Adrenal gland (tissue), 12 donors: ENCODE results near the gene TMEM129. TPM values are rescaled to one million over a fixed set of nuclear protein-coding genes. Genes with fewer than 3 reads are reported as not detected.

ENCODE experiments used
- DNase-seq, 7 donors: peaks; one replicate each; pipeline ENCODE4 v3.0.0-alpha.2; 2019 to 2020
- H3K27ac ChIP-seq, 5 donors: fragments of 200-600 bp; sonication (generic) in 4 of 5; 1 replicate in 3 of 5; 2 replicates in 2 of 5; pipeline versions ENCODE4 v1.5.1 to v1.8.0; 2016 to 2020; ENCODE audit warnings: mild to moderate bottlenecking in 1 of 5
- H3K27me3 ChIP-seq: fragments of 200-600 bp; 2 replicates; pipeline ENCODE4 v1.8.0; 2021
- H3K36me3 ChIP-seq, 2 donors: fragments of 200-600 bp; replicated peaks in 1 of 2; 1 replicate in 1 of 2; 2 replicates in 1 of 2; pipeline versions ENCODE4 v1.5.1 to v1.8.0; 2018 to 2022
- H3K4me1 ChIP-seq, 2 donors: fragments of 200-600 bp; replicated peaks in 1 of 2; 1 replicate in 1 of 2; 2 replicates in 1 of 2; pipeline versions ENCODE4 v1.5.1 to v1.8.0; 2018 to 2021
- H3K4me3 ChIP-seq, 4 donors: fragments of 200-600 bp; sonication (generic) in 3 of 4; one replicate each; pipeline ENCODE4 v1.5.1; 2016 to 2018
- H3K9me3 ChIP-seq, 3 donors: fragments of 200-600 bp; sonication (generic) in 1 of 3; replicated peaks in 1 of 3; 1 replicate in 2 of 3; 2 replicates in 1 of 3; pipeline versions ENCODE4 v1.5.1 to v1.8.0; 2016 to 2021
- CTCF ChIP-seq, 6 experiments: fragments of 450-650 bp in 4 of 6; fragments of 200-600 bp in 2 of 6; sonication (generic) in 1 of 6; IDR thresholded peaks; 1 replicate in 5 of 6; 2 replicates in 1 of 6; pipeline versions ENCODE4 v1.5.1 to v1.8.0; 2016 to 2021; ENCODE audit warnings: antibody characterized with exemption in 6 of 6, mild to moderate bottlenecking in 2 of 6, moderate library complexity in 1 of 6
- POLR2A ChIP-seq, 2 donors: fragments of 450-650 bp; IDR thresholded peaks; one replicate each; pipeline ENCODE4 v1.6.1; 2017; ENCODE audit warnings: antibody characterized with exemption in 2 of 2, mild to moderate bottlenecking in 2 of 2, moderate library complexity in 1 of 2
- WGBS, 4 donors: extraction: QIAGEN DNeasy Blood & Tissue Kit in 2 of 4; methylation state at CpG; one replicate each; pipeline versions ENCODE4 v1.1.5 to v1.1.7; 2013 to 2017; 5-methylcytosine and 5-hydroxymethylcytosine counted together
- intact Hi-C, 2 donors: fragments of 100-400 bp; cut with DNase I; formaldehyde crosslinking; loops; one replicate each; pipeline versions ENCODE4 v1.14.1 to v1.15.0; 2022 to 2023
- polyA plus RNA-seq, 3 donors: library from polyadenylated mRNA; stranded (reverse); fragments of 200-250 nt in 2 of 3; fragments of 350-450 nt in 1 of 3; fragmentation: Illumina TruSeq in 1 of 3; extraction: RNeasy Lipid Tissue Mini Kit (QIAGEN cat#74804) in 1 of 3; gene quantifications; one replicate each; pipeline ENCODE4 v1.2.3, GENCODE V29; 2013 to 2014
- total RNA-seq, 9 donors: library from RNA; depleted of rRNA in 4 of 9; stranded (reverse); fragments of >200 nt in 4 of 9; fragments of 120-200 nt in 1 of 9; fragmentation: NEBNext Ultra II Directional in 1 of 9; extraction: Animal tissue kit (Norgen Biotek cat#: 25700) in 1 of 9; gene quantifications; one replicate each; pipeline versions ENCODE4 v1.1.0 to v1.2.4, GENCODE V29; 2013 to 2023
- donor health status: healthy with polysubstance abuse.
- donor health status: Bipolar disorder and iron deficiency.
- donor health status: DM: yes; HTN: yes; CAD: no.
- donor health status: DM: no; HTN: no; CAD: no.
- donor health status: DM: no; HTN: no; CAD: no.
- donor health status: DM: yes; HTN: yes; CAD: no.

The TMEM129 gene
- total and polyA plus RNA-seq, 12 donors, result 14.9 to 119 (median 50.5) TPM

GRCh38 chr4:1738410-1738809, 17.3 kb upstream of the TMEM129 start:
- no peak for DNase-seq
- Histone ChIP-seq H3K27ac (no peak overlapping the region), H3K36me3 (peaks cover 0 to 13% of the 10 kb centered on the region in 2 donors), H3K9me3 (no peaks in the 10 kb centered on the region), H3K4me3 (no peak overlapping the region), H3K4me1 (no peaks in the 10 kb centered on the region), H3K27me3 (no peaks in the 10 kb centered on the region)
- TF ChIP-seq CTCF (IDR thresholded peaks at IDR 0.05), result no peak
- no peak for TF ChIP-seq POLR2A (IDR thresholded peaks at IDR 0.05)
- intact Hi-C loops, result no loop called here
- WGBS, 4 donors, result 96 to 98% (median 97%) methylated on average over 4 of the region's 4 CpGs

- intact Hi-C loops, result no loop called here
- Histone ChIP-seq H3K9me3 (no peaks in the 10 kb centered on the region), H3K27ac (no peak overlapping the region), H3K4me3 (no peak overlapping the region), H3K36me3 (peaks cover 0 to 13% of the 10 kb centered on the region in 2 donors), H3K27me3 (no peaks in the 10 kb centered on the region), H3K4me1 (no peaks in the 10 kb centered on the region)
- TF ChIP-seq CTCF (IDR thresholded peaks at IDR 0.05) (no peak), POLR2A (IDR thresholded peaks at IDR 0.05) (no peak)
- WGBS, 4 donors, result 92 to 98% (median 96%) methylated on average over 4 to 15 of the region's 15 CpGs; no CpG with 5 or more reads in 1 of the 4 donors
- DNase-seq, result no peak
Measured at GRCh38 chr4:1737666-1738065, 16.5 kb upstream of the TMEM129 start.

- WGBS, 4 donors, result 92 to 97% (median 95%) methylated on average over 12 to 13 of the region's 13 CpGs
- intact Hi-C loops, result no loop called here
- Histone ChIP-seq H3K4me1 (no peaks in the 10 kb centered on the region), H3K27me3 (no peaks in the 10 kb centered on the region), H3K9me3 (no peaks in the 10 kb centered on the region), H3K4me3 (no peak overlapping the region), H3K27ac (no peak overlapping the region), H3K36me3 (peaks cover 0 to 13% of the 10 kb centered on the region in 2 donors)
- DNase-seq, result no peak
- TF ChIP-seq POLR2A (IDR thresholded peaks at IDR 0.05) (no peak), CTCF (IDR thresholded peaks at IDR 0.05) (no peak)
Measured at GRCh38 chr4:1736812-1737211, 15.7 kb upstream of the TMEM129 start.

GRCh38 chr4:1735215-1735614, 14.1 kb upstream of the TMEM129 start:
- H3K4me3 ChIP-seq, result no peak overlapping the region
- no peaks in the 10 kb centered on the region for H3K27me3 ChIP-seq
- intact Hi-C loops, result no loop called here
- no peak overlapping the region for H3K27ac ChIP-seq
- H3K9me3 ChIP-seq, result no peaks in the 10 kb centered on the region
- no peak for DNase-seq
- H3K36me3 ChIP-seq, result peaks cover 0 to 19% of the 10 kb centered on the region in 2 donors
- H3K4me1 ChIP-seq, result no peaks in the 10 kb centered on the region
- WGBS, 4 donors, result 93 to 97% (median 93%) methylated on average over 18 to 20 of the region's 20 CpGs
- TF ChIP-seq CTCF (IDR thresholded peaks at IDR 0.05), result no peak
- no peak for TF ChIP-seq POLR2A (IDR thresholded peaks at IDR 0.05)
